HUES64 (cell line): ENCODE results near the gene PLEKHM3.

Source experiments
- H3K27ac ChIP-seq: 2 replicates; pipeline ENCODE4 v1.7.0; 2013; ENCODE audit warnings: low read depth, low read length, inconsistent platforms
- H3K27me3 ChIP-seq: 2 replicates; pipeline ENCODE4 v1.6.1; 2013; ENCODE audit warnings: mild to moderate bottlenecking, low read length; ENCODE audit not compliant: insufficient read depth
- H3K36me3 ChIP-seq: 2 replicates; pipeline ENCODE4 v1.6.1; 2013; ENCODE audit warnings: mild to moderate bottlenecking, low read length; ENCODE audit not compliant: insufficient read depth
- H3K4me1 ChIP-seq: 2 replicates; pipeline ENCODE4 v1.6.1; 2013; ENCODE audit warnings: mild to moderate bottlenecking, low read length, moderate library complexity; ENCODE audit not compliant: insufficient read depth
- H3K4me3 ChIP-seq: 2 replicates; pipeline ENCODE4 v1.5.1; 2013; ENCODE audit warnings: mild to moderate bottlenecking, low read length, moderate library complexity
- H3K9ac ChIP-seq: 2 replicates; pipeline ENCODE4 v1.6.1; 2013; ENCODE audit warnings: mild to moderate bottlenecking, low read depth, low read length
- H3K9me3 ChIP-seq: 2 replicates; pipeline ENCODE4 v1.6.1; 2013; ENCODE audit warnings: low read depth, low read length; ENCODE audit not compliant: insufficient read depth
- WGBS: fragments of 150-250, 120-280 bp; methylation state at CpG from one replicate; pipeline ENCODE4 v1.1.7; 2013; ENCODE audit warnings: missing lambda C conversion rate; 5-methylcytosine and 5-hydroxymethylcytosine counted together

The PLEKHM3 gene

GRCh38 chr2:208012449-208012848 lies 12.9 kb downstream of the PLEKHM3 start:
- H3K9me3 ChIP-seq = no peaks in the 10 kb centered on the region
- no peak overlapping the region for H3K27ac ChIP-seq
- no peak overlapping the region for H3K9ac ChIP-seq
- H3K4me3 ChIP-seq = no peak overlapping the region
- no peaks in the 10 kb centered on the region for H3K27me3 ChIP-seq
- no peaks in the 10 kb centered on the region for H3K36me3 ChIP-seq
- H3K4me1 ChIP-seq = no peaks in the 10 kb centered on the region

GRCh38 chr2:208010506-208010905 lies 14.8 kb downstream of the PLEKHM3 start:
- peaks cover 16% of the 10 kb centered on the region for H3K4me1 ChIP-seq
- no peaks in the 10 kb centered on the region for H3K36me3 ChIP-seq
- no peak overlapping the region for H3K27ac ChIP-seq
- H3K9ac ChIP-seq = no peak overlapping the region
- H3K27me3 ChIP-seq = no peaks in the 10 kb centered on the region
- H3K4me3 ChIP-seq = no peak overlapping the region
- H3K9me3 ChIP-seq = no peaks in the 10 kb centered on the region

GRCh38 chr2:208006833-208007232 lies 18.5 kb downstream of the PLEKHM3 start:
- Histone ChIP-seq H3K4me3 (no peak overlapping the region), H3K36me3 (no peaks in the 10 kb centered on the region), H3K27ac (no peak overlapping the region), H3K4me1 (peaks cover 16% of the 10 kb centered on the region), H3K9ac (no peak overlapping the region), H3K9me3 (no peaks in the 10 kb centered on the region), H3K27me3 (no peaks in the 10 kb centered on the region)
- WGBS = 99% methylated on average over 5 of the region's 5 CpGs

GRCh38 chr2:208006337-208006736 lies 19.0 kb downstream of the PLEKHM3 start:
- WGBS = 75% methylated on average over 3 of the region's 3 CpGs
- no peak overlapping the region for H3K27ac ChIP-seq
- H3K9me3 ChIP-seq = no peaks in the 10 kb centered on the region
- no peak overlapping the region for H3K9ac ChIP-seq
- peaks cover 16% of the 10 kb centered on the region for H3K4me1 ChIP-seq
- H3K4me3 ChIP-seq = no peak overlapping the region
- H3K27me3 ChIP-seq = no peaks in the 10 kb centered on the region
- H3K36me3 ChIP-seq = no peaks in the 10 kb centered on the region

- no peaks in the 10 kb centered on the region for H3K36me3 ChIP-seq
- 96% methylated on average over 4 of the region's 5 CpGs for WGBS
Measured at GRCh38 chr2:208001924-208002323, 23.4 kb downstream of the PLEKHM3 start.

GRCh38 chr2:208000701-208001395 lies 24.5 kb downstream of the PLEKHM3 start:
- 96% methylated on average over 8 of the region's 10 CpGs for WGBS
- Histone ChIP-seq H3K36me3 (no peaks in the 10 kb centered on the region), H3K27ac (no peak overlapping the region), H3K9me3 (no peaks in the 10 kb centered on the region), H3K9ac (no peak overlapping the region), H3K4me3 (no peak overlapping the region), H3K27me3 (no peaks in the 10 kb centered on the region), H3K4me1 (peaks cover 3% of the 10 kb centered on the region; the same call in 1 of the 2 replicates)

More at GRCh38 chr2:208001924-208002323, 23.4 kb downstream of the PLEKHM3 start:
- no peak overlapping the region for H3K4me3 ChIP-seq
- no peak overlapping the region for H3K27ac ChIP-seq
- H3K9me3 ChIP-seq = no peaks in the 10 kb centered on the region
- H3K9ac ChIP-seq = no peak overlapping the region
- H3K4me1 ChIP-seq = peaks cover 14% of the 10 kb centered on the region
- no peaks in the 10 kb centered on the region for H3K27me3 ChIP-seq

- WGBS = 93% methylated on average over 1 of the region's 2 CpGs
Measured at GRCh38 chr2:207996848-207997247, 28.5 kb downstream of the PLEKHM3 start.

GRCh38 chr2:207995887-207996286 lies 29.4 kb downstream of the PLEKHM3 start:
- H3K4me1 ChIP-seq = no peaks in the 10 kb centered on the region
- H3K27ac ChIP-seq = no peak overlapping the region
- 88% methylated on average over 3 of the region's 3 CpGs for WGBS
- H3K36me3 ChIP-seq = no peaks in the 10 kb centered on the region
- H3K4me3 ChIP-seq = no peak overlapping the region
- no peaks in the 10 kb centered on the region for H3K9me3 ChIP-seq
- H3K27me3 ChIP-seq = no peaks in the 10 kb centered on the region
- H3K9ac ChIP-seq = no peak overlapping the region

More at GRCh38 chr2:207996848-207997247, 28.5 kb downstream of the PLEKHM3 start:
- no peaks in the 10 kb centered on the region for H3K27me3 ChIP-seq
- no peak overlapping the region for H3K27ac ChIP-seq
- no peak overlapping the region for H3K9ac ChIP-seq
- H3K4me1 ChIP-seq = no peaks in the 10 kb centered on the region
- H3K9me3 ChIP-seq = no peaks in the 10 kb centered on the region
- H3K4me3 ChIP-seq = no peak overlapping the region
- no peaks in the 10 kb centered on the region for H3K36me3 ChIP-seq

- Histone ChIP-seq H3K4me3 (no peak overlapping the region), H3K27me3 (no peaks in the 10 kb centered on the region), H3K27ac (no peak overlapping the region), H3K4me1 (no peaks in the 10 kb centered on the region), H3K9ac (no peak overlapping the region), H3K9me3 (no peaks in the 10 kb centered on the region), H3K36me3 (no peaks in the 10 kb centered on the region)
- WGBS = 92% methylated on average over 3 of the region's 4 CpGs
Measured at GRCh38 chr2:207993151-207993763, 32.1 kb downstream of the PLEKHM3 start.

GRCh38 chr2:207991944-207992343 lies 33.4 kb downstream of the PLEKHM3 start:
- no peaks in the 10 kb centered on the region for H3K36me3 ChIP-seq
- WGBS = 80% methylated on average over 1 of the region's 1 CpG
- H3K4me3 ChIP-seq = no peak overlapping the region

GRCh38 chr2:207990784-207991183 lies 34.5 kb downstream of the PLEKHM3 start:
- H3K9me3 ChIP-seq = no peaks in the 10 kb centered on the region

More at GRCh38 chr2:207991944-207992343, 33.4 kb downstream of the PLEKHM3 start:
- H3K9me3 ChIP-seq = no peaks in the 10 kb centered on the region
- H3K27ac ChIP-seq = no peak overlapping the region
- H3K27me3 ChIP-seq = no peaks in the 10 kb centered on the region
- no peaks in the 10 kb centered on the region for H3K4me1 ChIP-seq
- H3K9ac ChIP-seq = no peak overlapping the region

More at GRCh38 chr2:207990784-207991183, 34.5 kb downstream of the PLEKHM3 start:
- Histone ChIP-seq H3K27me3 (no peaks in the 10 kb centered on the region), H3K4me1 (no peaks in the 10 kb centered on the region), H3K4me3 (no peak overlapping the region), H3K9ac (no peak overlapping the region), H3K27ac (no peak overlapping the region), H3K36me3 (no peaks in the 10 kb centered on the region)
